IPS DF 6.9 (cell line): ENCODE measurements around the gene STXBP4.

Experiments used
- DNase-seq: peaks from one replicate; pipeline ENCODE4 v3.0.0-alpha.2; 2013; ENCODE audit warnings: low read depth, low spot score
- H3K27ac ChIP-seq: one replicate; pipeline ENCODE4 v1.5.1; 2013; ENCODE audit warnings: low read length, control low read depth
- H3K27me3 ChIP-seq: 2 replicates; pipeline ENCODE4 v1.6.1; 2013; ENCODE audit warnings: mild to moderate bottlenecking, low read length; ENCODE audit not compliant: control insufficient read depth, insufficient read depth
- H3K36me3 ChIP-seq: 2 replicates; pipeline ENCODE4 v1.6.1; 2013; ENCODE audit warnings: low read length; ENCODE audit not compliant: control insufficient read depth, insufficient read depth
- H3K4me1 ChIP-seq: 2 replicates; pipeline ENCODE4 v1.6.1; 2013; ENCODE audit warnings: low read length; ENCODE audit not compliant: control insufficient read depth, insufficient read depth
- H3K4me3 ChIP-seq: 2 replicates; pipeline ENCODE4 v1.5.1; 2013; ENCODE audit warnings: mild to moderate bottlenecking, low read length
- H3K9me3 ChIP-seq: 2 replicates; pipeline ENCODE4 v1.6.1; 2013; ENCODE audit warnings: low read length, inconsistent platforms; ENCODE audit not compliant: control insufficient read depth, insufficient read depth
- WGBS: extraction: QIAGEN DNeasy Blood & Tissue Kit; methylation state at CpG from one replicate; pipeline ENCODE4 v1.1.7; 2013; ENCODE audit warnings: mixed read lengths, missing lambda C conversion rate; ENCODE audit not compliant: insufficient read length, insufficient coverage; 5-methylcytosine and 5-hydroxymethylcytosine counted together

Gene STXBP4

DNA sequence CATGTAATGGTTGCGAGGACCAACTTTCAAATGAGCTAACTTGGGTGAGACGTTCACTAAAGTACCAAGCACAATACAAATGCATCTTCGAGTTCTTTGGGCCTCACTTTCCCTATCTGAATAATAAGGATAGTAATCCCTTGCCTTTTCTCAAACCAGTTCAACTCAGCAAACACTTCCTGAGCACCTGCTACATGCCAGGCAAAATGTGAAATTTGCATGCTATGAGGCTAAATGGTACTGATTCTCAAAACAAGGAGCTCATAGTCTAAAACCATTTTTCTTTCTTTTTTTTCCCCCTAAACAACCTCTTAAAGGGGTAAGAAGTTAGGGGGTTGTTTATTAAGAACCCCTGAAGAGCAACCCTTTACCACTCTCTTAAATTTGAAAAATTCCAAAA, 194.8 kb downstream of the STXBP4 start:
- H3K4me3 ChIP-seq: no peak overlapping the region
- no peak overlapping the region for H3K27ac ChIP-seq
- no peak for DNase-seq
- no peaks in the 10 kb centered on the region for H3K27me3 ChIP-seq
- no peaks in the 10 kb centered on the region for H3K36me3 ChIP-seq
- H3K4me1 ChIP-seq: no peaks in the 10 kb centered on the region
- no CpG with 5 or more reads among the region's 3 CpGs for WGBS
- H3K9me3 ChIP-seq: no peaks in the 10 kb centered on the region

DNA sequence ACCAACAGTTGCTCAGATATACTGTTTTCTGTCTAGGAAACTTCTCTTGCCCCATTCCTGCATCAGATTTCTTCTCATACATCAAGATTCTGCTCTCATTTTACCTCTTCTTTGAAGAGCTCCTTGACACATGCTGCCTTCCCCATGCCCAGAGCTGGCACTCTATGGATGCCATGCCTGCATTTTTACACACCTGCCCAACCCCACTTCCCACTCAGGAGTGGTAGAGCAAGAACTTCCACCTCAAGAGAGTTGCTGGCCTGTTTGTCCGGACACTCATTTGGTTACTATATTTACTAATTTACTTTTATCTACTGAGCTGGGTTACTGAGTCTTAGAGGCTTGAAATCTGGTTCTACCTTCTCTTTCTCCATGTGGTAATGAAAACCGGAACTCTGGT, 197.9 kb downstream of the STXBP4 start:
- no CpG with 5 or more reads among the region's 2 CpGs for WGBS
- no peaks in the 10 kb centered on the region for H3K9me3 ChIP-seq

GRCh38 chr17:55167024-55167725, 198.6 kb downstream of the STXBP4 start:
- DNase-seq: no peak
- no peaks in the 10 kb centered on the region for H3K9me3 ChIP-seq
- WGBS: no CpG with 5 or more reads among the region's 2 CpGs
- no peaks in the 10 kb centered on the region for H3K4me1 ChIP-seq
- H3K27me3 ChIP-seq: no peaks in the 10 kb centered on the region
- no peaks in the 10 kb centered on the region for H3K36me3 ChIP-seq
- H3K27ac ChIP-seq: no peak overlapping the region
- H3K4me3 ChIP-seq: no peak overlapping the region

More for the DNA sequence above, 197.9 kb downstream of the STXBP4 start:
- no peak overlapping the region for H3K27ac ChIP-seq
- DNase-seq: no peak
- no peak overlapping the region for H3K4me3 ChIP-seq
- no peaks in the 10 kb centered on the region for H3K36me3 ChIP-seq
- H3K4me1 ChIP-seq: no peaks in the 10 kb centered on the region
- H3K27me3 ChIP-seq: no peaks in the 10 kb centered on the region

DNA sequence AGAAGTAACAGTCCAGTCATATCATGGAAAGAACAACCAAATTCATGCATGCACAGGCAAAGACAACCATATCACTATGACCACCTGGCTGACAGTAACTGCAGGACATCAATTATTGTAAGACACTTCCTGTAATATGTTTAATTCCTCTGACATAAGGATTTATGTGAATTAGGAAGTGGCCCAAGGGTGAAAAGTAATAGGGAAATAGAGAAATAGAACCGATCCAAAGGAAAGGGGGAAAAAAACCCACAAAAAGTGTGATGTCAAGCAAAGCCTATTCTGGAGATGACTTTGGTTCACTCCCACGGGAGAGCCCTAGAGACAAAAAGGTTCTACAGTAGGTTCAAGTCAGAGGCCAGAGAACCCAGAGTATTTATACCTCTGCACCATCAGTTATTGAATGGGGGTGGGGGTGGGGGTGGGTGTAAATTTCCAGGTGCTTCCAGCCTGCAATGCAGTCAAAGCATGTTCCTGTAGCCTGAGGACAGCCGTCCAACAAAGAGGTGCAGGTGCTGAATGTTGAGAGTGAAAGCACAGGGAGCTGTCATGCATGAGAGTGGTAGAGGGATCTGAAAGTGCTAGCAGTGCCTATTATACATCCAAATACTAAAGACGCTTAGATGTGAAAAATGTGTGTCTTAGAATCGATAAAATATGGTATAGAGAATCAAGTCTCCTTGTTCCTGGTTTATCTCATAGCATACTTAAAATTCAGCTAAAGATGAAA, 200.6 kb downstream of the STXBP4 start:
- no peaks in the 10 kb centered on the region for H3K4me1 ChIP-seq
- H3K9me3 ChIP-seq: no peaks in the 10 kb centered on the region
- H3K27me3 ChIP-seq: no peaks in the 10 kb centered on the region
- no peak overlapping the region for H3K4me3 ChIP-seq
- H3K36me3 ChIP-seq: no peaks in the 10 kb centered on the region
- H3K27ac ChIP-seq: no peak overlapping the region
- no peak for DNase-seq
- no CpG with 5 or more reads among the region's 5 CpGs for WGBS

DNA sequence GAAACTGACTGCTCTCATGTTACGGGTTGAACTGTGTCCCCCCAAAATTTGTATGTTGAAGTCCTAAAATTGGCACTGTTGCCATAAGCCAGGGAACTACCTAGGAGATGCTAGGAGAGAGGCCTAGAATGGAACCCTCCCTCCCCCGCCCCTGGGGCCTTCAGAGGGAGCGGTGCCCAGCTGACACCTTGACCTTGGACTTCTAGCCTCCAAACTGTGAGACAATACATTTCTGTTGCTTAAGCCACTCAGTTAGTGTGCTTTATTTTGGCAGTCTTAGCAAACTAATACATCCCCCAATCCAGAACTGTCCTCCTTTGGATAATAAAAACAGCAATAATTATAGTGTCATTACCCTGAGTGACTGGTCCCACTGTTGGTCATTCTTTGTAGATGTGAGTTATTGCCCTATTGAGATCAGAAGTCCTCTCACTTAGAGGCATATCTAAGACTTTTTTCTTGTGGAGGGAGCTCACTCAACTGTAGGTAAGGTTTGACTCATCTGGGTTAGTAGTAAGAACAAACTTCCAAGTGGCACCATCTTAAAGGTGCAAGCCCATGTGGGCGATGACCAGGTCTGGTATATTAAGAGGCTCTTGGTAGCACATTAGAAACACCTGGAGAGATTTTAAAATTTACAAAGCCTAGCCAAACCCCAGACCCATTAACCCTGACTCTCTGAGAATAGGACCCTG, 203.2 kb downstream of the STXBP4 start:
- no peaks in the 10 kb centered on the region for H3K36me3 ChIP-seq
- H3K4me3 ChIP-seq: no peak overlapping the region
- no peaks in the 10 kb centered on the region for H3K9me3 ChIP-seq
- no peak overlapping the region for H3K27ac ChIP-seq
- no CpG with 5 or more reads among the region's 4 CpGs for WGBS
- DNase-seq: no peak
- H3K4me1 ChIP-seq: no peaks in the 10 kb centered on the region
- no peaks in the 10 kb centered on the region for H3K27me3 ChIP-seq

DNA sequence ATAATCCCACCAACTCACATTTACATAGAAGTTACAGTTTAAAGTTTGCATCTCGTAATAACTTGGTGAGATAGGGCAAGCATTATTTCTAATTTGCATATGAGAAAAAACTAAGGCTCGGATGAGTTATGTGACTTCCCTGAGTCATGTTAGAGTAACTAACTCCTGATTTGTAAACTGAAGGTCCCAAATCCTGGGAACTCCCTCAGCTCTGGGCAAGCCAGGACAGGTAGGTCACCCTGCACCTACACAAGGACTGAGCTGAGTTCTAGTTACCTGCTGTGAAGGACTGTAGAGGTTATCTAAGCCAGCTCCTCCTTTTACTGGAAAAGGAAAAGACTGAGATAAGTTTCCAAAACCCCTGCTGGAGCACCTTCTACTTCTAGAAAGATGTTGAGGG, 204.0 kb downstream of the STXBP4 start:
- WGBS: no CpG with 5 or more reads among the region's 2 CpGs

GRCh38 chr17:55174133-55174532, 205.6 kb downstream of the STXBP4 start:
- H3K27ac ChIP-seq: no peak overlapping the region
- no peaks in the 10 kb centered on the region for H3K27me3 ChIP-seq
- H3K4me1 ChIP-seq: no peaks in the 10 kb centered on the region
- no peak for DNase-seq
- WGBS: no CpG with 5 or more reads among the region's 1 CpG
- no peak overlapping the region for H3K4me3 ChIP-seq
- no peaks in the 10 kb centered on the region for H3K9me3 ChIP-seq
- H3K36me3 ChIP-seq: no peaks in the 10 kb centered on the region

More for the DNA sequence above, 204.0 kb downstream of the STXBP4 start:
- Histone ChIP-seq H3K36me3 (no peaks in the 10 kb centered on the region), H3K4me1 (no peaks in the 10 kb centered on the region), H3K27me3 (no peaks in the 10 kb centered on the region), H3K9me3 (no peaks in the 10 kb centered on the region), H3K27ac (no peak overlapping the region), H3K4me3 (no peak overlapping the region)
- DNase-seq: no peak

GRCh38 chr17:55175788-55176427, 207.3 kb downstream of the STXBP4 start:
- Histone ChIP-seq H3K27ac (no peak overlapping the region), H3K9me3 (no peaks in the 10 kb centered on the region), H3K4me3 (no peak overlapping the region), H3K36me3 (no peaks in the 10 kb centered on the region), H3K27me3 (no peaks in the 10 kb centered on the region), H3K4me1 (no peaks in the 10 kb centered on the region)
- DNase-seq: no peak
- no CpG with 5 or more reads among the region's 6 CpGs for WGBS

GRCh38 chr17:55177159-55177854, 208.7 kb downstream of the STXBP4 start:
- Histone ChIP-seq H3K4me3 (no peak overlapping the region), H3K27ac (no peak overlapping the region), H3K36me3 (no peaks in the 10 kb centered on the region), H3K4me1 (no peaks in the 10 kb centered on the region), H3K9me3 (no peaks in the 10 kb centered on the region), H3K27me3 (no peaks in the 10 kb centered on the region)
- no CpG with 5 or more reads among the region's 3 CpGs for WGBS
- DNase-seq: no peak

- no CpG with 5 or more reads among the region's 2 CpGs for WGBS
- Histone ChIP-seq H3K27ac (no peak overlapping the region), H3K9me3 (no peaks in the 10 kb centered on the region), H3K4me1 (no peaks in the 10 kb centered on the region), H3K36me3 (no peaks in the 10 kb centered on the region), H3K4me3 (no peak overlapping the region), H3K27me3 (no peaks in the 10 kb centered on the region)
- no peak for DNase-seq
These were observed 209.3 kb downstream of the STXBP4 start for GRCh38 chr17:55177855-55178217.
